ENCODE results near the gene RGS10.
A peak's percentile ranks its signal among the peaks of the same experiment; 100 is the strongest.

Gene RGS10

GRCh38 chr10:119517235-119518141, 25.0 kb downstream of the RGS10 start:
- peak; percentile 53 to 54 for DNase-seq

DNA sequence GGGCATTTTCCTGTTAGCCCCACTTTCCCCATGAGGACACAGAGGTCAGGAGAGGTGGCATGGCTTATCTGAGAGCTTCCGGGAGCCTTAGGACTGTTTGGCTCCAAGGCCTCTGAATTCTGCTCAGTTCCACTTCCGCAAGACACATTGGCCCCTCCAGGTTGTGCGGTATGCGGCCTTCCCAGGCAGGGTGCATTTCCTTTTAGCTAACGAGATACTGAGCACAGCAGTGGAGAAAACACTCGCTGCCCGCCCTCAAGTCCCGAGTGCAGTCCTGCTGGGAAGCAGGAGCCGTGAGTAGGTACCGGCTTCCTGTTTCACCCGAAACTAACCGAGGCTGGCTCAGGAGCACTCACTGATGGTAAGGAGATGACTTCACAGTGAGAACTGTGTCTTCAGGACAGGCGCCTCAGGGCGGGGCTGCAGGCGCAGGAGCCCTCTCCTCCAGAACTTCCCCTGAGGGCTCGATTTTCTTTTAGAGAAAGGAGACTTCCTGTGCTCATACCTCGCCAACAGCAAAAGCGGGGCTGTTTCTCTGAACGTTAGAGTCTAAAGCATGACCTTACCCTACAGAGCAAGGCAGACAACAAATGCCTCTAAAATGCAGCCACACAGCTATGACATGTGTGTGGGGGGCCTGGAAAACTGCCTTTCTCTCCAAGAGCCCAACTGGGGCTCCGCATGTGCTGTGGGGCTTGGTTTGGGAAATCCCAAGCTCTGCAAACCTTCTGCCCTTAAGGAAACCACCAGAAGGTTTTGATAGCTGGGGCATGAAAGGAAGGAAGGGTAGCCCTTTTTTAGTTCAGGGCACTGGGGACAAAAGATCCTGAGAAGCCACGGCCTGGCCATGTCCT, 25.9 kb downstream of the RGS10 start:
- DNase-seq = peak; percentile 53 to 61

DNA sequence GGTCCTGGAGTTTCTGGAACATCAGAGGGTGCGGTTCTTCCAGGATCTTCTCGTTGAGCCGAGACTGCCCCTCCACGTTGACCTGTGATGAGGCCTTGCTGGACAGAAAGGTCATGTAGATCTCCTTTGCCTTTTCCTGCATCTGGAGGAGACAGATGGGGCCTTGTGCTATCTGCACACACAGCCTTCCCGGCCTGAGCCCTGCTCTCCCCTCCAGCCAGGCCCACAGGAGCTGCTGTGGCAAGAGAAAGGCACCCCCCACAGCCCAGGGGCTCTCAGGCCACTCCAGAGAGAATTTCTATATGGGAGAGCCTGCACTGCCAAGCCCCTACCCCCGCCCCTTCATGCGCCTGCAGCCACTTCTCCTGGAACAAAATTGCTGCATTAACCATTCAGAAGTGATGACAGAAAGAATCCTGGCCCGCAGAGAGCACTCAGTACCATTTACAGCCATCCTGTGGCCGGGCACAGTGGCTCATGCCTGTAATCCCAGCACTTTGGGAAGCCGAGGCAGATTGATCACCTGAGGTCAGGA, 26.9 kb downstream of the RGS10 start:
- no peak for DNase-seq

DNA sequence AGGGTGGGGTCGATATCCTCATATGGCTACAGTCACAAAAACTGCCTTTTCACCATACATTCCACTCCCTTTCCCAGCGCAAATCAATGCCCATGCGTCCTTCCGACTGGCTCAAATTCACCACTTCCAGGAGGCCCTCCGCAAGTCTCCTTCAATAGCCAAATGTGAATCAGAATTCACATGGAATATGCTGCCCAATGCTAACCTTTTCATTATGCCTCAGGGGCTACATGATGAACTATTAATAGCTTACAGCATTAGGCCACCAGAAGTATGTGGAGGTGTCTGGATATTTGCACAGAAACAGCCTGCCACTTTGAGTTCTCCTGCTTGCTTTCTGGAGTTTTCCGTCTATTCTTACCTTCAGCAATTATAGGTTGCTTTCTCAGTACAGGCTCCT, 27.7 kb downstream of the RGS10 start:
- no peak for DNase-seq

- no peak for DNase-seq
Observed at GRCh38 chr10:119511828-119512515, 30.5 kb downstream of the RGS10 start.

DNA sequence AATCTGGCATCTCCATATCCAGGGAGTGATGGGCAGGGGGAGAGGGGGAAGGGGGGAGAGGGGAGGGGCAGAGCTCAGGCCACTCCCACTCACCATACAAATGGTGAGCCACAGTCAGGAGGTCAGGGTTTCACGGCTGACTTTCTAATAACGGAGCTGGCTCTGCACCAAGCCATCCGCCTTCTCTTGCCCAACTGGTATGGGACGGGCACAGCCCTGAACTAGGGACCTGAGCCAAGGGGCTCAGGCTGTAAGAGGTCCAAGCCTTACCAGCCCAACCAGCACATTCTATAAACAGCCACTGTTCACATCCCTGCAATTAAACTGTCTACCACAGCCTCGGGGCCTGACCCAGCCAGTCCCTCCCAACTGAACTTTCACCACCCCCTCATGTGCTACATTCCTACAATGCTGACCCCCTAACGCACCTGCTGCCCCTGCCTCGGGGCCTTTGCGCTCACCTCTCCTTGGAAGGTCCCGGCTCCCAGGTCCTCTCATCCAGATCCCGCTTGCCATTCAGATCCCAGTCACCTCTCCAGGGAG, 32.5 kb downstream of the RGS10 start:
- no peak for DNase-seq

DNA sequence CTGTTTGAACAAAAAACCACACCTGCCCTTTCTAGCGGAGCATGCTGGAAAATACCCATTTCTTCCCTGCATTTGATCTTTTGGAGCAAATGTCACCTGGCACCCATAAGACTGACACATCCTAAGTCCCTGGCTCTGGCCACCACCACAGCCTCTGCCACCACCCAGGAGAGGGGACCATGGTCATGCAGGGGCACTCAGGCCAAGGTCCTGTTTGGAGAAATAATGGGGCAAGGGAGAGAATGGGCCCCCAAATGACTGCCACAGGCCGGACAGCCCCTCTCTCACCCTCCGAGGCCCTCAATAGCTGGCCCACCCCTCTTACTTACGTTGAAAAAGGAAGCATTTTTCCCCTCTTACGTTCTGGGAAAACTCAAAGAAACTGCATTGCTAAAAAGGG, 35.4 kb downstream of the RGS10 start:
- no peak for DNase-seq

DNA sequence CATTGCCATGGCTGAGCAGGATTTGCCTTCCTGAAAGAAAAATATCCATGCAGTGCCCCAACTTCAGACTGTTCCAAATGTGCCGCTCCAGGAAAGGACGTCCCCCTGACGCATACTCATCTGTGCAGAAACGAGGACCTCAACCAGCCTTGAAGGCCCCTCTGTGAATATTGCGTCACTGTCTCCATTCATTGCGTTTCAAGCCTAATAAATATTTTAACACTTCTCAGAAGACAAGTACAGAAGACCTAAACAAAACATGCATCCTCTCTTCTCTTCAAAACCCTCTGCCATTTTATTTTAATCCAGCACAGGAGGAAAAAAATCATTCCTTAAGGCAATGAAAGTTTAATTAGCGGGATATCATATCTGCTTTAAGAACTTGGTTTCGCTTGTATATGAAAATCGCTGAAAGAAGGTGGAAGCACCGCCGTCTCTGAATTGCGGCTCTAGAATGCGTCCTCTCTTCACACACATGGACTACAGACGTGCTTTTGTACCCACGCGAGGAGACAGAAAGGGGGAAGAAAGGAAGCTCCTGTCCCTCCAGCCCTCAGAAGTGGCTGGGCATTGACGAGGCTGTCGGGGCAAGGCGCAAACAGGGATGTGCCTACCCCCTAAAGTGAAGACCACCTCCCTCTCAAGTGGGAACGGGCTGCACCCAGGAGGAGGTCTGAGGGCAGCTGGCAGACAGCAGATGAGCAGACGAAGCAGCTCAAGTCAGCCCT, 36.8 kb downstream of the RGS10 start:
- DNase-seq = no peak

DNA sequence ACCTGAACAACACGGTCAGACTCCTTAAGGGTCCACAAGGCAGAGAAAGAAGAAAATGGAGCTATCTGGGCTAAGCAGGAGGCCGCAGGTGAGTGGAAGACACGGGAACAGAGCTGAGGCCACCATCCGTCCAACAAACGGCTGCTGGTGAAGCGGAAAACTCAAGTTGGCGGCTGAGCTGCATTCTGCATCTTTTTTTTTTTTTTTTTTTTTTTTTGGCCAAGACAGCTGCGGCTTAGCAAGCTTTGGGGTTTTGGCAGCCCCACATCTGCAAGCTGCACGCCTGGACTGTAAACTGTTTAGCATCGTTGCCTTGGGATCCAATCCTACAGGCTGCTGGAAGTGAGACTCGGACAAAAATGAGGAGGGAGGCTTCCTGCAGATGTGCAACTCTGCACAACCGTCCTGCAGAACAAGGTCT, 37.4 kb downstream of the RGS10 start:
- DNase-seq = no peak

- no peak for DNase-seq
Observed at GRCh38 chr10:119504651-119505050, 37.9 kb downstream of the RGS10 start.

DNA sequence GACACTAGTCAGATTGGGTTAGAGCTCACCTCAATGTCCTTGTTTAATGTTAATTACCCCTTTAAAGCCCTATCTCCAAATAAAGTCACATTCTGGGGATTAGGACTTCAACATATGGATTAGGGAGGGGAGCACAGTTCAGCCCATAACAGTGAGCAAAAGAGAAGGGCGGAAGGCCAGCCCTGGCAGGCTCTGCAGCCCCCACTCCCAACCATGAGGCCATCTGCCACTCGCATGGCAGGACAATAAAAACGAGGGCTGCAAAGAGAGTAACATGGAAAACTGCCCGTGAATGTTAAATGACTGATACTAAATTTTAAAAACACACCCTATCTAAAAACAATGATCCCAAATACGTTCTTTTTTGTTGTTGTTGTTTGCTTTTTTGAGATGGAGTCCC, 38.7 kb downstream of the RGS10 start:
- no peak for DNase-seq

DNA sequence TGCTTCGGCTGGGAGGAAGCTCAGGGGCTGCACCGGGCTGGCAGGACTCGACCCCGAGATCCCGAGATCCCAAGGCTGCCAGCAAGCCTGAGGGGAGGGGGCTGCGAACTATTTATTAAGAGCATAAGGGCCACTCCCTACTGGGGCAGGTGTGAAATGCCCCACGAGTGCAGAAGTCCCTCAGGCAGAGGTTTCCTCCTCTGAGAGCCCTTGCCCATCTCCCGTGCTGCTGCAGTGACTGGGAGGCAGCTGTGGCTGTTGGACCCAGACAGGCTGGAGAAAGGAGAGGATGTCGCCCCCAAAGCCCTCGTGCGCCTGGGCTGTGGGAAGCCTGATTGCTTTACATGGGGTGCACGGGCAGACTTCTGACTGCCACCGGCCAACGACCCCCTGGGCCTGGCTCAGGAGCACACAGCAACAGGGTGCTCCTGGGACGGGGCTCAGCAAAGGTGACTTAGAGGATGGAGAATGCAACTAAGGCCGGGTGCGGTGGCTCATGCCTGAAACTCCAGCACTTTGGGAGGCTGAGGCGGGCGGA, 39.8 kb downstream of the RGS10 start:
- no peak for DNase-seq

GRCh38 chr10:119502209-119502608, 40.3 kb downstream of the RGS10 start:
- DNase-seq = peak; percentile 41 to 54

DNA sequence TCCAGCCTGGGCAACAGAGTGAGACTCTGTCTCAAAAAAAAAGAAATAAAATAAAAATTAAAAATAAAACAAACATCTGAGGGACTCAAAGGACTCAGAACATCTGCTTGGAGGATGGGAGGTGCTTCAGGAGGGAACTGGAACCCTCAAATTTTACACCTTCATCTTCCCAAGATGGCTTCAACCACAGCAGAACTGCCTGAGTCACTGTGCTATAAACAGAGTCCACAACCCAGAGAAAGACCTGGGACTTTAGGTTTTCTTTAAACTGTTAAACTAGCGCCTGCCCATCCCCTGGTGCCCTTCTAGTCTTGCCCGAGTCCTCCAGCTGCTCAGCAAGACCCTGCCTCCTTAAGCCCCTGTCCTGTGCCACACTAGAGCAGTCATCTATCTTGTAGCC, 40.8 kb downstream of the RGS10 start:
- no peak for DNase-seq

- no peak for DNase-seq
Observed at GRCh38 chr10:119500821-119501220, 41.7 kb downstream of the RGS10 start.

DNA sequence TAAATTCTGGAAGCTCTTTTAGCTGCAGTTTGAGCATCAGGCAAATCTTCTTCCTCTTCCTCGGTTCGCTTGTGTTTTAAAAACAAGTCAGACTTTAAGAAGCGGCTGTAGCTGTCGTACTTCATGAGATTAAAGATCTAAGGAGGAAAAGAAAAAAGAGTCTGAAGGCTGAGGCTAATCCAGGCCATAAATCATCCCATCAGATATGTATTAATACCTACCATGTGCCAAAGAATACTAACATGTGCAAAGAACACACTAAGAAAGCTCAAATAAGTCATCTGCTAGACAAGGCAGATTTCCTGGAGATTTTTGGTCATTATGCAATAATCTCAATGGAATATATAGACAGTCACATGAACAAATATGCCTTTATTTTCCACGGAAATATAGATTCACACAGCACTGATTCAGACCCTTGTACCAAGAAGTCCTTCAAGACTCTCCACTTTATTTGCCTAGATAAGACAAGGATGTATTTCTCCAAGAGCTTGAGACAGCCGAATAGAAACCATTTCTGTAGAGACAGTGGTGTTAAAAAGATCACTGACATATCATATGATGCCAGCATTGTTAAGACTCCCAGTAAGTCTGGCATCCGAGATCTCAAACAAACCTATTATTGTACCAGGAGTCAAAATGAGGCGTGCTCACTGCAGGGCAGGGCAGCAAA, 42.3 kb downstream of the RGS10 start:
- DNase-seq = no peak

GRCh38 chr10:119499677-119500002, 42.9 kb downstream of the RGS10 start:
- no peak for DNase-seq

DNA sequence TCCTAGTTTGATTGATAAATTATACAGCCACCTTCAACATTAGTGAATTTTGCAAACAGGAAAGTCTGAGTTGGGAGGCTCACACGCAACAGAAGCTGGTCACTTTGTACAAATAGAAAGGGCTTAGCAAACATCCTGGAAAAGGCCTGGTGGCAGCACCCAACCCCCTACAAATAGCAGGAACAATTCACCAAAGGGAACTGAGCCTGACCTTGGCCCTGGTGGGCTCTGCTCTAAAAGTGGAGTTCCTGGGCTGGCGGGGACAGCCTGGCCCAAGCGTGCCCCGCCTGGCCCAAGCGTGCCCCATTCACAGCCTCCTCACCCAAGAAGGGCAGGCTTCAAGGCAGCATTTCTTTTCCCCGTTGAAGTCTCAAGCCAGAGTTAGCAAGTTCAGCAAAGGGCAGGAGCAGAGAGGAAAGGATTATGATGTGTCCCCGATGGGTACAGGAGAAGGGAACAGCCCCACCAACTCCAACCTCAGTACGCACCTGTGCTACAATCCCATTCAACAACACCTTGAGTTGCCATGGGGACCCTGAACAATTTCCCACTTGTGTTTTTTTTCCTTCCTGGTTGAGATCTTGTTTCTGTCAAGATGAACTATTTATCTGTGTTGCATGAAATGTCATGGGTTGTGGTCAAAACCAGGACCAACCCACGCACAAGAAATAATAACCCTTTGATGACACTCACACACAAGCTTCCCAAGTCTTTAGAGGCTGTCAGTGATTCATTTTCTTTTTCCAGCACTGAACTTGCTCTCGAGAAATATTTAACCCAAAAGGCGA, 43.4 kb downstream of the RGS10 start:
- DNase-seq = no peak

DNA sequence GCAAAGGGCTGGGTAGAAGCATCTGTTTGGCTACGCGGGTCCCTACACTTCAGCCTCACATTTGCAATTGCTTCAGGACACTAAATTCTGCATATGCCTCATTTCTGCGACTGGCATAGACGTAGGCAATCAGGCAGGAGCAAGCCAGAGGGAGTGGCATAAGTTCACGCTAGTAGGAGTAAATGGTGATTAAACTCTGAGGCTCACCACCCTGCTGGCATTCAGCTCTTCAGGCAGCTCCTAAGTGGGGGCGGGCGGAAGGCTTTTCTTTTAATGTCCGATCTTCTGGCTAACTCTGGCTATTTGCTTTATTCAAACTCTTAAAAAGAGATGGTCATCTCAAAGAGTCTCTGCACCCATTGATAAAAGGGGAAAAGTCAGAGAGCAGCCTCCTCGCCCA, 45.3 kb downstream of the RGS10 start:
- no peak for DNase-seq

DNA sequence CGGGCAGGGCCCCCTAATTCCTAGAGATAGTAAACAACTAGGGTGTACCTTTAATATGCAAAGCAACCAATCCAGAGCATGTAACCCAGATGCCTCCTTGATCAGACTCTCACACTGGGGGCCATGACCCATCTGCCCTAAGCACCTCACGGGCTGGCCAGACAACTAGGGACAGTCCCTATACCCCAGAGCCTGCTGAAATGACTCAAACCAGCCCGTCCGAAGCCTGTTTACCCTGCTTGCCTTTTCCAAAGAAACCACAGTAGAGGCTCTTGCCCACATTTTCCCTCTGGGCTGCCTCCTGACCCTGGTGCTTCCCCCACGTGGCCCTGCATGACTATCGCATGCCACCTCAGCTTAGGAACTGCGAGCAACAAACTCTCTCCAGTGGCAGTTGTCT, 46.2 kb downstream of the RGS10 start:
- peak; percentile 52 to 58 for DNase-seq
